Astrocyte (in vitro differentiated cells and primary cell): ENCODE results near the gene DHRS3.

Experiments
- EZH2 ChIP-seq: IDR thresholded peaks from 2 replicates; pipeline ENCODE4 v1.6.1; 2012; ENCODE audit warnings: mild to moderate bottlenecking, low read length, inconsistent platforms; ENCODE audit not compliant: insufficient read depth
- TF ChIP-seq, protein P1 (sequence below): IDR thresholded peaks from 2 replicates; pipeline ENCODE4 v1.5.1; 2011; ENCODE audit warnings: low read depth, mild to moderate bottlenecking, inconsistent platforms, low read length, moderate library complexity; ENCODE audit not compliant: insufficient read depth

DNA sequence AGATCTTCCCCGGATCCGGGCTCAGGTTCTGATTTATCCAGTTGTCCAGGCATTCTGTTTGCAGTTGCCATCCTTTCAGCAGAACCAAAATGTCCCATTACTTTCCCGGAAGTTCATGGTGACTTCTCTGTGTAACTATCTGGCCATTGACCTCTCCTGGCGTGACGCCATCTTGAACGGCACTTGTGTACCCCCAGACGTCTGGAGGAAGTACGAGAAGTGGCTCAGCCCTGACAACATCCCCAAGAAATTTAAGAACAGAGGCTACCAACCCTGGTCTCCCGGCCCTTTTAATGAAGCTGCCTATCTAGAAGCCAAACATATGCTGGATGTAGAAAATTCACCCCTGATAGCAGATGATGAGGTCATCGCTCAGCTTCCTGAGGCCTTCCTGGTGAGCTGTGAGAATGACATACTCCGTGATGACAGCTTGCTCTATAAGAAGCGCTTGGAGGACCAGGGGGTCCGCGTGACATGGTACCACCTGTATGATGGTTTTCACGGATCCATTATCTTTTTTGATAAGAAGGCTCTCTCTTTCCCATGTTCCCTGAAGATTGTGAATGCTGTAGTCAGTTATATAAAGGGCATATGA, 48.2 kb upstream of the DHRS3 start:
- TF ChIP-seq, protein P1, sequence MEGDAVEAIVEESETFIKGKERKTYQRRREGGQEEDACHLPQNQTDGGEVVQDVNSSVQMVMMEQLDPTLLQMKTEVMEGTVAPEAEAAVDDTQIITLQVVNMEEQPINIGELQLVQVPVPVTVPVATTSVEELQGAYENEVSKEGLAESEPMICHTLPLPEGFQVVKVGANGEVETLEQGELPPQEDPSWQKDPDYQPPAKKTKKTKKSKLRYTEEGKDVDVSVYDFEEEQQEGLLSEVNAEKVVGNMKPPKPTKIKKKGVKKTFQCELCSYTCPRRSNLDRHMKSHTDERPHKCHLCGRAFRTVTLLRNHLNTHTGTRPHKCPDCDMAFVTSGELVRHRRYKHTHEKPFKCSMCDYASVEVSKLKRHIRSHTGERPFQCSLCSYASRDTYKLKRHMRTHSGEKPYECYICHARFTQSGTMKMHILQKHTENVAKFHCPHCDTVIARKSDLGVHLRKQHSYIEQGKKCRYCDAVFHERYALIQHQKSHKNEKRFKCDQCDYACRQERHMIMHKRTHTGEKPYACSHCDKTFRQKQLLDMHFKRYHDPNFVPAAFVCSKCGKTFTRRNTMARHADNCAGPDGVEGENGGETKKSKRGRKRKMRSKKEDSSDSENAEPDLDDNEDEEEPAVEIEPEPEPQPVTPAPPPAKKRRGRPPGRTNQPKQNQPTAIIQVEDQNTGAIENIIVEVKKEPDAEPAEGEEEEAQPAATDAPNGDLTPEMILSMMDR = no peak
- TF ChIP-seq EZH2 = no peak
